Stimulated activated CD4-positive, alpha-beta T cell treated with anti-CD3 and anti-CD28 coated beads, Interleukin-2, amount 100 ng/mL, for 48 hours (primary cell): ENCODE results near the gene GLIS1.

Experiments
- DNase-seq, 2 donors: peaks; one replicate each; pipeline ENCODE4 v3.0.0-alpha.2; 2020

The GLIS1 gene

DNA sequence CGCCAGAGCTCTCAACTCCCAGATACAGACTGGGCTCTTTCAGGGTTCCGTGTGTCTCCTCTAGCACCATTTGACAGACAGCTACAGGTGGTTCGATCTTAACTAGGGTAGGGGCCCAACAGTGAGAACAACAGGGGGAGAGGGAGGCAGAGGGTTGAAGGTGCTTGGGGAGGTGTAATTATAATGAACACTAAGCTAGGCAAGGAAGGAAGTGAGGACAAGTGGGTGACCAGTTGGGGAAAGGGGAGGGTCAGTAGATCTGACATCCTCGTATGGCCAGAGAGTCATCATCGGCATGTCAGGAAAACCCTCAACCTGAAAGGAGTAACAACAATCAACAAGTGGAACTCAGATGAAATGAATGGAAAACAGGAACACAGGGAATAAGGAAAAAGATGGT, 22.8 kb downstream of the GLIS1 start:
- no peak for DNase-seq

DNA sequence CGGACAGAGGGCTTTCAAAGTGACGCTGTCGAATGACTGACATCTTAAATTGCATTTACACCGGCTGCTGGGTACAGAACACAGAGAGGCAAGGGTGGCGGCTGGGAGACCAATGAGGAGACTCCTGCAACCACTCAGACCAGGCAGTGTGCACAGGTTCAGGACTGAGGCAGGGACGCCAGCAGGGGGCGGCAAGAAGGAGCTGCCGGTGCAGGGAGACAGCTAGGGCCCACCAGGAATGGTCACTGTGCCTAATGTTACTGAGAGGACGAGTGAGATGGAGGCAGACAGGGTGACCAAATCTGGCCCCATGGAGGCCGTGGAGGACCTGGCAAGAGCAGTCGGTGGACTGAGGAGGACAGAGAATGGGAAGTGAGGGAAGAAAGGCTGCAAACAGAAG, 23.5 kb downstream of the GLIS1 start:
- DNase-seq, result no peak

DNA sequence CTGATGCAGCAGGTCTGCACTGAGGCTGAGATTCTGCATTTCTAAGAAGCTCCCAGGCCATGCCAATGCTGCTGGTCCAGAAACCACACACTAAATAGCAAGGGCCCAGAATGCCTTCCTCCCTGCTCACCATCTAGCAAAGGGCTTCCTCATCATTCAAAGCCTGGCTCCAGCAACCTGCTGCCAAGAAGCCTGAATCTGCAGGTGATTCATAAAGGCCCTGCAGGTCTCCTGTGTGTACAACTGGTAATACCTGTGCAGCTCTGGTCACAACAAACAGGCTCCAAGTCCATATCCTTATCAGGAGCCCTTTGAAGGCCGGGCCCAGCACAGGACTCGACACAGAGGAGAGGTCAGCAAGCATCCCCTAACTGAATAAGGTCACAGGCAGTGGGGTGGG, 26.7 kb downstream of the GLIS1 start:
- DNase-seq, result no peak

DNA sequence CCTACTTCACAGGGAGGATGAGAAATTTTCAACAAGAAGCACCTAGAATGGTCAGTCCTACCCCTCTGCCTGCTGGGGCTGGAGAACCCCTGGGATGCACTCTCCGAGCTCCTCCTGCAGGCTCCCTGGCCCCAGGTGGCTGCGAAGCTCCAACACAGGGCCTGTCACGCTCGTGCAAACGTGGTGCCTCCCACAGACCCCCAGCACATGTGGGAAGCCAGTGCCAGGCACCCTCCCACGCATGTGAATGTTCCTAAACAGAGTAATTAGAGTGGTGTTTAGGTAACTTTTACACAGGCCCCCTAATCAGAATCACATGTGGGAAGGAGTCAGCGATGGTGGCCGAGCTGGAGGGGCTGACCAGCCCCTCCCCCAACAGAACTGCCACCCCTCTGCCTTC, 28.4 kb downstream of the GLIS1 start:
- no peak for DNase-seq

DNA sequence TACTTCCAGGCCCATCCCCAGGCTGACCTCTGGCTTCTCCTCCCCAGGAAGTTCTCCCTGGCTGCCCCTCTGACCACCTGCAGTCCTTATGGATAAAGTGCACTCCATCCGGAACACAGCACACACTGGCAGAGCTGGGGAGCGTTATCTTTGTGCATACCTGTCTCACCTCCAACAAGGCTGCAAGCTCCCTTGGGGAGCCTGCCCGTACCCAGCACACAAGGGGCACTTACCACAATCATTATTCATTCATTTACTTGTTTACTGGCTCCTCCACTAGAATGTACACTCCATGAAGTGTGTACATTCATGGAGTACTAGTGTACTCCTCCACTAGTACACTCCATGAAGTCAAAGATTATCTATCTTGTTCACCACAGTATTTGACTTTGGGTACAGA, 30.3 kb downstream of the GLIS1 start:
- DNase-seq, result no peak

DNA sequence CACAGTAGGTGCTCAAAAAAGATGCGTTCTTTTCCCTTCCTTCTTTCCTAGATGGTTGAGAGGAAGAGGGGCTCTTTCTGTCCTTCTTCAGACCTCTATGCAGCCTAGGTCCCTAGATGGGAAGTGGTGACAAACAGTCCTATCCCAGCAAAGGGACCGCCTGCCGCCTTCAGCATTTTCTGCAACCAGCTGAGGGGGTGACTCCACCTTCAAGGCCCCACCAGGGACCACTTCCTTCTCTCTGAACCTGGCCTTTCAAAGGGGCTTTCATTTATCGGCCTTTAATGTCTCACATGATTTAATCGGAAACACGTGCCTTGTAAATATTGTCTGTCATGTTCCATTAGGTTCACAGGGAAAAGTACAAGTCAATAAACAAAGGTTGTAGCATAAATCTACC, 32.6 kb downstream of the GLIS1 start:
- DNase-seq, result no peak

DNA sequence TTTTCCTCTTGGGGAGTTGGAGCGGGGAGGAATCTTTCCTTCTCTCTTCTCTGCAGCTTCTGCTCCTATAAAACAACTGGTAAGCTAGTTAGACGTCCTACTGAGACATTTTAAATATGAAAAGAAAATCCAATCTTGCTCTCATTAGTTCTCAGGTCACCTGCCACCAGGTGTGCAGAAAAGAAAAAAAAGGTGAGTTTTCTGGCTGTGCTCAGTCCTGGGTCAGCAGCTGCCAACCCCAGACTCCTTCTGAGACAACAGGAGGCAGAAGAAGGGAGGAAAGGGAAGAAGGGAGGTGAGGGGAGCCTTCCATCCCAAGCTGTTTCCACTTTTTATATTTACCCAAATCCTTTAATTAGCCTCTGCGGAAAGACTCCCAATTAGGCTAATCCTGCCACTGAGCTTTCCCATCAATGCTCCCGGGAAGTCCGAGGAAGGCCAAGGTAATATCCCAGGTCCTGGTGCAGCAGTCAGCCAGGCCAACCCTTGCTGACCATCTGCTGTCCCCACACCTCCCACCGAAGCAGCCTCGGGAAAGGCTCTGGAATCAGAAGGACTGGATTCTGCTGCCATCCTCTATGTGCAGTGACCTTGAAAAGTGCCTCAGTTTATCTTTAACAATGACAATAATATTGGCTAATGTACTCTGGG, 33.4 kb downstream of the GLIS1 start:
- DNase-seq, result no peak

DNA sequence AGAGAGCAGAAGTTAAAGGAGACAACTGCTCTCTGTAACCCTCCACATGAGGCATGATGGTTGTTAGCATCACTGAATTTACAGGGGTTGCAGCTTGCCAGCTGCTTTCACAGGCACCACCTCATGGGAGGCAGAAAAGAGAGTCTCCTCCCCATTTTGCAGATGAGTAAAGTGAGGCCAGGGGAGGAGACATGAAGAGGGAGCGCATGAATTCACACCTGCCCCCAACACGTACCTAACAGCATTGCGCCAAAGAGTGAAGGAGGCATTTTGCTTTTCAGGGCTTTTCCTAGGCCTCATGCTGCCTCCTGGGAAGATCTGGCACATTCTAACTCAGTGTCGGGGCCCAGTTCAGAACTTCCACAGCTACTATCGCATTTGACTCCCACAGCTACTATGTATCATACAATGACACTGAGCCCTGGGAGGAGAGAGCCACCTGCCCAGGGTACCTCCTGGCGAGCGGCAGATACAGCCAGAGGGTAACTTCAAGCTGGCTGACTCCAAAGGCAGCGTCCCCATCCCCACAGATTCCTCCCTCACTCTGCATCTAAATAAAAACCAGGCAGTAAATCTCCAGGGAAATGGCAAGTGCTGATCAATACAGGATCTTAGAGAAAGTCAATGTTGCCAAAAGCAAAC, 34.0 kb downstream of the GLIS1 start:
- no peak for DNase-seq

DNA sequence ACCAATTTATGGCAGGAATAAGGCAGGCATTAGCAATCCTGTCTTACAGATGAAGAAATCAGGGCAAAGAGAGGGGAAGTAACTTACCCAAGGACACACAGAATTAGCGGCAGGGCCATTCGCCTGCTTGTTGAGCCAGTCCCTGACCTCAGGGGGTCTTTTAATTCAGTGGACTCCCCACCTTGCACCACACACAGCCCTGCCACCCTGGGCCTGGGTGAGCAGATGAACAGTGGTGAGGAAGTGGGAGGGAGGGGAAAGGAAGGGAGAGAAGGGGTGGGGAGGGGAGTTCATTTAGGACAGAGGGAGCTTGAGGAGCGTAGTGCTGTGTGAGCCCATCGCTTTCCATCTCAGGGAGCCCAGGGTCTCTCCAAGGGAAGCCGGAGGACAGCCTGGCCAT, 34.7 kb downstream of the GLIS1 start:
- DNase-seq, result no peak

DNA sequence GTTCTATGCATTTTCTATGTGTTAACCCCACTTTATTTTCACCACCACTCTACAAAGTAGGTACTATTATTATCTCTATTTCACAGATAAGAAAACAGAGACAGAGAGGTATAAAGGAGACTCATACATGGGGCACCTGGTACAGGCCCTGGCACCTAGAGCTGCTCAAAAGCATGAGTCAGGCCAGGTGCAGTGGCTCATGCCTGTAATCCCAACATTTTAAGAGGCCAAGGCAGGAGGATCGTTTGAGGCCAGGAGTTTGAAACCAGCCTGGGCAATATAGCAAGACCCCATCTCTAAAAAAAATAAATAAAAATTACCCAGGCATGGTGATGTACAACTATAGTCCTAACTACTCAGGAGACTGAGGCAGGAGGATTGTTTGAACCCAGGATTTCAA, 35.8 kb downstream of the GLIS1 start:
- no peak for DNase-seq

DNA sequence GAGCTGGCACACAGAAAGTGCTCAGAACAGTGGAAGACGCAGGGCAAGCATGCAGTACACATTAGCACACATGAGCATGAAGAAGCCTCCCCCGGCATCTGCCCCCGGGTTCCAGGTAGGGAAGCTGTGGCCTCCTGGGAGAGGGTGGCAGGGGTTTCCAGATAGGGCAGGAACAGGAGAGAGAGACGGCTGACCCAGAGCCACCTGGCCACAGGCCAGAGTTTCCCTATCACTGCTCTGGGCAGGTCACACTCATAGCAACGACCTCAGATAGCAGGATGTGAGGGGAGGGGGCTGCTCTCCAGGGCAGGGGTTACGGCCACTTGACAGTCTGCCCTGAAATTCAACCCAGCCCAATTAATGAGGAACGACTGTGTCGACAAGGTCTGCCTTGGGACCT, 36.6 kb downstream of the GLIS1 start:
- no peak for DNase-seq

DNA sequence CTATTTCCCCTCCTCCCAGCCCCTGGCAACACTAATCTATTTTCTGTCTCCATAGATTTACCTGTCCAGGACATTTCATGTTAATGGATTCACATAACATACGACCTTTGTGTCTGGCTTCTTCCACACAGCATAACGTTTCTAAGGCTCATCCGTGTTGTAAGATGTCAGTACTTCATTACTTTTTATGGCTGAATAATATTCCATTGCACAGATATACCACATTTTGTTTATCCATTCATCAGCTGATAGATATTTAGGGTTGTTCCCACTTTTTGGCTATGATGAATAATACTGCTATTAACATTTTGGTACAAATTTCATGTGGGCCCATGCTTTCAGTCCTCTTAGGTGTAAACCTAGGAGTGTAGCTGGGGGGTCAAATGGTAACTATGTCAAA, 38.2 kb downstream of the GLIS1 start:
- DNase-seq, result no peak

DNA sequence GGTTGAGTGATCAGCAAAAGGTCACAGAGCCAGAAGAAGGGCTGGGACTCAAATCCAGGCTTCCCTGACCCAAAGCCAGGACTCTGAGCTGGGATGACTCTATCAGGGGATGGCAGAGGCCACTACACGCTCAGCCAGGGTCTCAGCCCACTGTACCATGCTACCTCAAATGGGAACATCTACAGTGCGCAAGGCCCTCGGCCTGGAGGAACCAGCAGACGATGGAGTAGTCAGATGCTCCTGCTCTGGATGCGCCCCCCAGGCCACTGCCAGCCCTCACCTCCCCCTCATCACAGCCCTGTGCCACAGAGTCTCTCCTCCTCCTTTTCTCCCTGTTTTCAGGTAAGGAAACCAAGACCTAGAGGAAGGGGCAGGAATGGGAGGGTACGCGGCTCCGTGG, 39.0 kb downstream of the GLIS1 start:
- DNase-seq, result no peak

DNA sequence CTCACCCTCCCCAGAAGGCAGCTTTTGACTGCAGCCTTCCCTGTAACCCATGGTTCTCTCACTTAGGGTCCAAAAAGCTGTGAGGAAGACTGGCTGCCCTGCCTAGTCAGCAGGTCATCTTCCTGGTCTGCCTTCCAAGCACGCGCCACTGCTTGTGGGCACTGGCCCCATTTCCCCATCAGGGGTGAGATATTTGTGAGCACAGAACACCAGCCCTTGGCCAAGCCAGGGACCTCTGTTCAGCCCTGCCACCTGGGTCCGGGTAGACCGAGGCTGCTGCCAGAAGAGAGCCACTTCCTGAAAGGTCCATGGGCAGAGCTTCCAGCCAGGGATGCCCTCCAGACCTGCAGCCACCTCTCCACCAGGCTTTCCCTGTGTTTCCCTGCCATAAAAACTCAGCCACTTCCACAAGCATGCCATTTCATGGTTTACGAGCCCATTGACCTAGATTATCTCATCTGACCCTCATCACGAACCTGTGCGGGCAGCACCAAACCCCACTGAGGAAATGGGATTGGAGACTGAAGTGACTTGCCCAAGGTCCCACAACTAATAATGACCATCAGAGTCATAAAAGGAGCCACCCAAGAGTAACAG, 40.5 kb downstream of the GLIS1 start:
- no peak for DNase-seq

DNA sequence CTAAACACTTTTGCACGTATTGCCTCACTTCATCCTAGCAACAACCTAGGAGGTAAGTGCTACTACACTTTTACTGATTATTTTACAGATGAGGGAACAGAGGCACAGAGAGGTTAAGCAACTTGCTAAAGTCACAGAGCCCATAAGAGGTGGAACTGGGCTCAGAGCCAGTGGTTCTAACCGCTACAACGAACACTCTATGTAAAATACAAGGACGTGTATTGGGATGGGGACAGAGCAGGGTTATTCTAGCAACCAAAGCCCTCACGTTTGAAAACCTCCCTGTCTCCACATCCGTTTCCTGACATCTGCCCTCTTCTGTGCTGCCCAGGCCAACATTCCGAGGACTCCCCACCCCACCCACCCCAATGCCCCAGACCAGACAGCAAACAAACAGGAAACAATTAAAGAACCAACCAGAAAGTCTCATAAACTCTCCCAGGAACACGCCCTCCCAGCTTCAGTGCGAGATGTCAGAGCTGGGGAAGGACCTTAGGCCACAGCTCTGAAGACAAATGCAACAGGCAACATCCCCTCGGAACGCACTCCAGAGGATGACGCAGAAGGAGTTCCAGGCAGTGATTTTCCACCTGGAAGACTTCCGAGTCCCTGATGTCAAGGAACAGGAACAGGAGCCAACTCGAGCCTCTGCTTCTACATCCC, 41.1 kb downstream of the GLIS1 start:
- no peak for DNase-seq

DNA sequence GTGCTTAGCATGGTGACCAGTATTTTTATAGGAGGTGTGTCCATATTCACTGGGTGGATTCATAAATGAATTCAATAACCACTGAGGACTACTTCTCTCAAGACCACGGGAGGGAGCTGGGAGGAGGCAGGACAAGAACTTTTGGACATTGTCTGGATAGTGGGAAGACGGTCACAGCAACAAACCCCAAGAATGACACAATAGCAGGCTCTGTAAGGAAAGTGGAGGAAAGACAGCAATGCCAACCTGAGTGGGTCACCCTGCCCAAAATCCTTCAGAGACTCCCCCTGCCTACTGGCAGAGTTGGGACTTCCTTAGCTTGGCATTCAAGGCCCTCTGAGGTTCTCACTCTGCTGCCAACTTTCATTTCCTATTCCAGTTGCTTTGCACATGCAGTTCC, 42.0 kb downstream of the GLIS1 start:
- DNase-seq, result no peak

DNA sequence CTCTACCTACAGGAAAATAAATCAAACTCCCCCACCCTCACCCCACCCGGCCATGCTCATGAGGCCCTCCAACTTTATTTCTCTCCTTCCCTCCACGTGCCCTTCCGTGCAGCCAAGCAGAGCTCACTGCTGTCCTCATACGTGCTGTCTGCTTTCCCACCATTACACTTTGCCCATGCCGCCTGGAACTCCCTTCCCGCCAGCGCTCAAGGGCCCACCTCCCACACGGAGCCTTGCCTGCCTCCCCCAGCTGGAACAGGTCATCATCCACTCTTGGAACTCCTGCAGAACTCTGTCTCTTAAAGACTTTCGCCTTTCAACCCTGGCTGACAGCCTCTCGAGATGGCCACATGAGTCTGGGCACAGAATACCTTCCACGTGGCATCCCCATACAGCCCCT, 42.4 kb downstream of the GLIS1 start:
- DNase-seq, result no peak

DNA sequence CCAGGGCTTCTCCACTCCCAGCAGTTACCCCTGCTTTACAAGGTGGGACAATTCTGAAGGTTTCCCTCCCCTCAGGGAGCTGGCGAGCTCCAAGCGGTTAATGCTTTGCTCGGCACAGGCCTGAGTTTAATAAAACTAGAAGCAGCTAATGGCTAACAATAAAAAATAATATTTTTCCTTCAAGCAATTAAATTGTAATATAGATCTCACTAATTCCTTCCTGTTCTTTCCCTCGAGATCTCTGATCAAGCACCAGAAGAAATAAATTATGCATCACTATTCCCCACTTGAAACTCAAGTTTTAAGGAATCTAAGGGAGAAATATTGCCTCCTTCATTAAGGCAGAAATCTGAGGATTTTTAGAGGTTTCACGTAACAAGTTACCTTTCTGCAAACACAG, 42.9 kb downstream of the GLIS1 start:
- no peak for DNase-seq

DNA sequence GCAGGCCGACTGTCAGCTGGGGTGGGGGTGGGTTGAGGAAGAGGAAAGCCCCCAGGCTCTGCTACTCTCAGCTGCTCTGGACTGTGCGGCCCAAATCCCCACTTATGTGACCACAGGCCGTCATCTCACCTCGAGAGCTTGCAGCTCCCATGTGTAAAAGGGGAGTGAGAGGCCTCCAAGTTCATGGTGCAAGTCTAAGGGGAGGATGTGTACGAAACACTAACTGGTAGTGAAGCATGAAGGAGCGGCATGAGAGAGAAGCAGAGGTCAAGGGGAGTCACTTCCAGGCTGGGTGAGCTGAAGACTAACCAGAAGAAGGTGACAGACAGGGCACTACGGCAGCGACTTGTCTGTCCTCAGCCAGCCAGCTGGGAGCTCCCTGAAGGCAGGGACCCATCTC, 43.8 kb downstream of the GLIS1 start:
- no peak for DNase-seq

DNA sequence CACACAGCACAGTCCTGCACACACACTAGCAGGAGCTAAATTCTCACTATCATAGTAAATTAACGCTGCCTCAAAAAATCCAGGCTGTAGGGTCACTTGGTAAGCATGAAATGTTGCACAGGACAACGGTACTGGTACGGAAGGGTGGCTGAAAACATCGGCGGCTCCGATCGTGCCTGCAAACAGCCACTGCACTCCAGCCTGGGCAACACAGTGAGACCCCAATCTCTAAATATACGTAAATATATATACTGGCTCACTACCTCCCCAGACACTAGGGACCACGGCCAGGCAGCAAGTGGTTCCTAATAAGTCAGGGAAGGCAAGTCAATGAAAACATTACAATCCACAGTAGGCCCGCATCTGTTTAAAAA, 44.3 kb downstream of the GLIS1 start:
- no peak for DNase-seq

DNA sequence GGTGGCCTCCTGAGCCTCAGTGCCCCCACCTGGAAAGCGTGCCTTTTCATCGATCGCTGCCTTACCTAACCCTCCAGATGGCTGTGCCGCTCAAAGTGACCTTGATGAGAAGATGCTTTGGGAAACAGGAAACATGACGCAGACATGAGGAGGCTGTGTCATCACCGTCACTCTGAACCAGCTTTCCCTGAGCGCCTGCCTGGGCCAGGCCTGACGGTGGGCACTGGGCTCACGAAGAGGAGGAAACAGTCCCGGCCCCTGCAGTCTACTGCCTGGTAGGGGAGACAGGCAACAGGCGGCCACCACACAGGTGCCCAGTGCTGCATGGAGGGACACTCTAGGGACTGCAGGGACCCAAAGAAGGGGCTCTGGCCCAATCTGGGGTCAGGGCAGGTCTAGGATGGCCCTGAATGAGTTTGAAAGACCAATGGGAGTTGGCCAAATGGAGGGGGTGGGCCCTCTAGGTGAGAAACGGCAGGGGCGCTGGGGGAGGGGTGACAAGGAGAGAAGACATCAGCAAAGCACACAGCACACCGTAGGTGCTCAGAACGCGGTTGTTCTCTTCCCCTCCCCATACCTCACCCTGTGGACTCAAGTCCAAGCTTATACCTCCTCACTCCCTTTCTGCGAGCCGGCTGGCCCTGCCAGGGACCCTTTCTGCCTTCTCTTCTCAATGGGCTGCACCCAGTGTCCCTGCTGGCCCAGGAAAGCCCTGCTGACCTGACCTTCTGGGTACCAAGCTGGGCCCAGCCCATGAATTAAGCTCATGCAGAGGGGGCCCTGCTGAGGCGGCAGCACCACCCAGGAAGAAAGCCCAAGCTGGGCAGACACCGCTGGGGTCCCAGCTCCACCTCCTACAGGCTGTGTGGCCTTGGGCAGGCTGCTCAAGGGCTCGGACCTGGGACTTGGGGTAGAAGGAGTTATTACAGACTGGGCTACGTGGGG, 44.9 kb downstream of the GLIS1 start:
- DNase-seq, result no peak

DNA sequence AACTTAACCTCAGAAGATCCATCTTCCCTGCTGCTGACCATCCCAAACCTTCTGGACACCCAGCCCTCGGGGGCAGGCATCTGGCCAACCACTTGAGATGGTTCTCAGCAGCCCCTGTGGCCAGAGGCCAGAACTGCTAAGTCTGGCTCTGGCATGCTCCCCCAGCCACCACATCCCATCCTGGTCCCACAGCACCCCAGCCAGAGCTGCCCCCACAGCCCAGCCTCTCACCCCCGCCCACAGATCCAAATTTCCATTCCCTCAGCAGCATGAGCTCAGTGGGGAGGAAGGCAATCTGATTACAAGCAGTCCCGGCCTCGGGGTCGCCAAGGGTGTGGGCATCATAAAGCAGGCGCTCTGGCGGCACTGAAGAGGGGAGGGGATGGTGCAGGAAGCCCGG, 45.6 kb downstream of the GLIS1 start:
- DNase-seq, result no peak

DNA sequence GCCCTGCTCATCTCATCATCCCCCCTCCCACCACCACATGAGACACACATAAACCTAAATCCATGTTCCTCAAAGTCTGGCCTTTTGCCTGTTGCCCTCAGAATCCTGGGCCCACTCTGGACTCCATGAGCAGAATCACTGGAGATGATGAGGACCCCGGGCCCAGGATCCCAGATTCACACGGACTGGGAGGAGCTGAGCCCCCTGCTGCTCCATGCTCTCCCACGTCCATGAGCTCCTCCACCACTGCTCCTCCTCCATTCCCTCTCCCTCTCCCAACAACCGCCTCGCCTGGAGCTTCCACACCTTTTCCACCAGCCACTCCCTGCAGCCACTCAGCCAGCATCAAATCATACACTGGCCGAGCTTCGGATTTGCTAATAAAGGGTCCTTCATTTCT, 47.6 kb downstream of the GLIS1 start:
- no peak for DNase-seq
